Measurements from ENCODE around the gene NFYB. TPM values are rescaled to one million over a fixed set of nuclear protein-coding genes. Genes with fewer than 3 reads are reported as not detected.

The NFYB gene
- total RNA-seq, 1 experiment from 2014 or later: 31.5 TPM

DNA sequence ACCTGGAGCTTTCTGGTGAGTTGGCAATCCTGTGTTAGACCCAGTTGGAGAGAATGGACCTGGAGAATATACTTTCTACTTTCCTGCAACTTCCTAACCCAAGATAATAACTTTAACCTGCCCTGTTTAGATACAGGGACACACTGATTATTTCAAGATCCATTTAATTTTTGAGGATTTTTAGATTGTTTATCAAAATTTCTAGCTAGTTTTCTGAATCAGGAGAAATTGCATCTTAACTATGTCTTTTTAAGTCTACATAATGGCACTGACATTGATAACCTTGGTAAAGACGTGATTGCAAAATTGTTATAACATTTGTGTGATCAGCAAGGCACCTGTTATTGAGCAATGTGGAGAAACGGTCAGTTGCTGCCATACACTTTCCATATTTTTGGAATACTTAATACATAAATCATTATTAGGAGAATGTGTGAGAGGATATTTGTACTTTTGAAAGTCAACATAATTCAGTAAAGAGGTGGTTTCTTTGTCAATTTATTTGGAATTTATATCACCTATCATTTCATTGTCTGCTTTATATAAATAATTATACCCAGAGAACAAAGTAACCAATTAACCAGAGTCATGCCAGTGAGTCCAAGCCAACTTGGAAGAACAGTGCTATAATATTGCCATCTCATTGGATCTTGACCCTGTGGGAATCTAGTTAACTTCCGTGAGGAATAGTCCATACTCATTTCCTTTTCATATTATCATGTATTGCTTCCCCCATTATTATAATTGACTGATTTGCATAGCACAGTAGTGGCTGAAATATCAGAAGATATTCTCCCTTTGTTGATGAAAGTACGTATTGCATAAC, 28.4 kb downstream of the NFYB start:
- no peak for TF ChIP-seq POLR2AphosphoS5 (IDR thresholded peaks at IDR 0.05; ENCODE audit: low read depth, low read length)
- TF ChIP-seq, protein P1, sequence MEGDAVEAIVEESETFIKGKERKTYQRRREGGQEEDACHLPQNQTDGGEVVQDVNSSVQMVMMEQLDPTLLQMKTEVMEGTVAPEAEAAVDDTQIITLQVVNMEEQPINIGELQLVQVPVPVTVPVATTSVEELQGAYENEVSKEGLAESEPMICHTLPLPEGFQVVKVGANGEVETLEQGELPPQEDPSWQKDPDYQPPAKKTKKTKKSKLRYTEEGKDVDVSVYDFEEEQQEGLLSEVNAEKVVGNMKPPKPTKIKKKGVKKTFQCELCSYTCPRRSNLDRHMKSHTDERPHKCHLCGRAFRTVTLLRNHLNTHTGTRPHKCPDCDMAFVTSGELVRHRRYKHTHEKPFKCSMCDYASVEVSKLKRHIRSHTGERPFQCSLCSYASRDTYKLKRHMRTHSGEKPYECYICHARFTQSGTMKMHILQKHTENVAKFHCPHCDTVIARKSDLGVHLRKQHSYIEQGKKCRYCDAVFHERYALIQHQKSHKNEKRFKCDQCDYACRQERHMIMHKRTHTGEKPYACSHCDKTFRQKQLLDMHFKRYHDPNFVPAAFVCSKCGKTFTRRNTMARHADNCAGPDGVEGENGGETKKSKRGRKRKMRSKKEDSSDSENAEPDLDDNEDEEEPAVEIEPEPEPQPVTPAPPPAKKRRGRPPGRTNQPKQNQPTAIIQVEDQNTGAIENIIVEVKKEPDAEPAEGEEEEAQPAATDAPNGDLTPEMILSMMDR (IDR thresholded peaks at IDR 0.05): peak; percentile 74
- H3K36me3 ChIP-seq (ENCODE audit: control insufficient read depth, insufficient read depth, low read length): 0 out of 2 replicates have a peak, but pooled peaks cover 2% of the 10 kb centered on the region
- in situ Hi-C loops (cut with HindIII; ENCODE audit: low pct_unique_long_range_greater_than_20kb, low sequenced_read_pairs): no loop called here
- H3K9me3 ChIP-seq (ENCODE audit: control insufficient read depth, insufficient read depth, low read depth, low read length): no peaks in the 10 kb centered on the region
- no peak for DNase-seq (ENCODE audit: low read depth, low spot score)
- intact Hi-C loops (cut with micrococcal nuclease; ENCODE audit: unreplicated experiment): loop anchor here (2.0 to 5.0 kb wide), 2 partner anchors 53 to 227 kb away; no protein-coding TSS in a partner anchor
- BruUV-seq (replicated peaks): no TSS peak
- H3K4me3 ChIP-seq (ENCODE audit: low read depth in 2 of 2, low read length in 2 of 2): no peak overlapping the region
- no peaks in the 10 kb centered on the region for H3K4me1 ChIP-seq (ENCODE audit: control insufficient read depth, insufficient read depth, low read length)
- H3K27ac ChIP-seq (ENCODE audit: low read length): no peak overlapping the region
- CTCF ChIA-PET: interaction anchor here (0.5 to 1.4 kb wide), 8 partner anchors 42 to 239 kb away, joined by 4 to 8 read pairs (median 4); no protein-coding TSS in a partner anchor
- H3K27me3 ChIP-seq (ENCODE audit: control insufficient read depth, insufficient read depth, low read length): no peaks in the 10 kb centered on the region
- ATAC-seq: no peak
- POLR2A ChIA-PET: no interaction called here

DNA sequence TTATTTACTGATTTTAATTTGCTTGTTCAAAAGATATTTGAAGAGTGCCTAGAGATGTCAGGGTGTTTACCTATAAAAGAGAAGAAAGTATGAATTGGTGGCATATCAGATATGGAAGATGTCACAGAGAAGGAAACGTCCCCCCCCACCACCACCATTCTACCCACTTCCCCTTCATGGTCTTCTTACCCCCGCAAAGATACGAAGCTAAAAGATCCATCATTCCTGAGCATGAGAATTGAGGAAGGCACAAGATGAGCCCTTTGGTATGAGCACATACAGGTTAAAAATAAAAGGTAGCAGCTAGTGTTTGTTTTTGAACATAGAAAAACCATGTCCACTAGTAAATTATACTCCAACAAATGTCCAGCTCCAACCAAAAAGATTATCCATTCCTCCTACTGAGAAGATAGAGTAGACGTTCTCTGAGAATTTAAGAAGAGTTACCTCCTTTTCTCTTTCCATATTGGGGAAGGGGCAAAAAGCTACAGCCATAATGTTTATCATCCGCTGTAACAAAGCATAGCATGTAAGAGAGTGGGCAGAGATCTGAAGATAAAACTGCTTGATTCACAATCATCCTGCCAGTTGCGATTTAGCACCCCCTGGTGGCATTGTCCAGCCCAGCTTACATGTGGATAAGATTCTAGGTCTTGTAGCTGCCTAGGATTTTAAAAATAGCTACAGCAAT, 29.1 kb downstream of the NFYB start:
- TF ChIP-seq, protein P1 (IDR thresholded peaks at IDR 0.05): peak; percentile 94
- no peak for TF ChIP-seq POLR2AphosphoS5 (IDR thresholded peaks at IDR 0.05; ENCODE audit: low read depth, low read length)
- H3K4me3 ChIP-seq (ENCODE audit: low read depth in 2 of 2, low read length in 2 of 2): no peak overlapping the region
- H3K36me3 ChIP-seq (ENCODE audit: control insufficient read depth, insufficient read depth, low read length): no peaks in the 10 kb centered on the region
- H3K4me1 ChIP-seq (ENCODE audit: control insufficient read depth, insufficient read depth, low read length): no peaks in the 10 kb centered on the region
- no peaks in the 10 kb centered on the region for H3K27me3 ChIP-seq (ENCODE audit: control insufficient read depth, insufficient read depth, low read length)
- H3K27ac ChIP-seq (ENCODE audit: low read length): no peak overlapping the region
- POLR2A ChIA-PET: interaction anchor here (0.6 to 0.7 kb wide), 2 partner anchors 118 to 136 kb away, joined by 8 to 12 read pairs; no protein-coding TSS in a partner anchor
- DNase-seq (ENCODE audit: low read depth, low spot score): peak; percentile 61
- peak; percentile 96 for ATAC-seq
- no peaks in the 10 kb centered on the region for H3K9me3 ChIP-seq (ENCODE audit: control insufficient read depth, insufficient read depth, low read depth, low read length)
- CTCF ChIA-PET: interaction anchor here (0.5 to 1.4 kb wide), 13 partner anchors 41 to 587 kb away, joined by 3 to 17 read pairs (median 4); no protein-coding TSS in a partner anchor
- in situ Hi-C loops (cut with HindIII; ENCODE audit: low pct_unique_long_range_greater_than_20kb, low sequenced_read_pairs) (no loop called here), intact Hi-C loops (cut with micrococcal nuclease; ENCODE audit: unreplicated experiment) (loop anchor here (2.0 to 5.0 kb wide), 2 partner anchors 52 to 227 kb away; no protein-coding TSS in a partner anchor)
- TSS peak; percentile 31 for BruUV-seq (replicated peaks)

DNA sequence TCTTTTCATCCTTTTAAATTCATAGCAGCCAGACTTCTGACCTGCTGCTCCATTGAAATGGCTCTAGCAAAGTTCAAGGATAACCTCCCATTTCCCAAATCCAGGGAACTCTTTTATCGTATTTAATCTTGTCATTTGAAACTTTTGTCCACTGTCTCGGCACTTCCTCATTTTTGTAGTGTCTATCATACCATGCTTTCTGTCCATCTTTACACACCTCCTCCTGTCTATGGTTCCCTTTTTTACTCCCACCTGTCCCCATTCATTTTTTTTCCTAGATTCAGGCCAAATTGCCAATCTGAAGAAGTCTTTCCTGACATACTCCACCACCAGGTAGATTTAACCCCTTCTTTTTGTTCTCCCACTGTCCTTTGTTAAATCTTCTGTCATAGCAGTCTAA, 31.0 kb downstream of the NFYB start:
- H3K27me3 ChIP-seq (ENCODE audit: control insufficient read depth, insufficient read depth, low read length): no peaks in the 10 kb centered on the region
- no peak for ATAC-seq
- in situ Hi-C loops (cut with HindIII; ENCODE audit: low pct_unique_long_range_greater_than_20kb, low sequenced_read_pairs) (no loop called here), intact Hi-C loops (cut with micrococcal nuclease; ENCODE audit: unreplicated experiment) (loop anchor here (5.0 kb wide), 1 partner anchor 225 kb away; no protein-coding TSS in a partner anchor)
- no peaks in the 10 kb centered on the region for H3K36me3 ChIP-seq (ENCODE audit: control insufficient read depth, insufficient read depth, low read length)
- BruUV-seq (replicated peaks): no TSS peak
- H3K4me3 ChIP-seq (ENCODE audit: low read depth in 2 of 2, low read length in 2 of 2): no peak overlapping the region
- ChIA-PET POLR2A (no interaction called here), CTCF (no interaction called here)
- H3K9me3 ChIP-seq (ENCODE audit: control insufficient read depth, insufficient read depth, low read depth, low read length): no peaks in the 10 kb centered on the region
- H3K4me1 ChIP-seq (ENCODE audit: control insufficient read depth, insufficient read depth, low read length): no peaks in the 10 kb centered on the region
- DNase-seq (ENCODE audit: low read depth, low spot score): no peak
- TF ChIP-seq TCF7L2 (IDR thresholded peaks at IDR 0.05; ENCODE audit: low read depth, low read length): no peak
- TF ChIP-seq, protein P1 (IDR thresholded peaks at IDR 0.05): no peak
- TF ChIP-seq REST (IDR thresholded peaks at IDR 0.05; ENCODE audit: insufficient read depth in 1 of 2, low read depth in 2 of 2, low read length in 1 of 2): no peak
- no peak for TF ChIP-seq POLR2AphosphoS5 (IDR thresholded peaks at IDR 0.05; ENCODE audit: low read depth, low read length)
- TF ChIP-seq SIN3A (IDR thresholded peaks at IDR 0.05; ENCODE audit: borderline replicate concordance, insufficient read depth, low read depth, low read length): no peak
- no peak overlapping the region for H3K27ac ChIP-seq (ENCODE audit: low read length)

Data from Panc1 (cell line).